SHP77 treated with DMSO at 0.1 percent for 48 hours (cell line): ENCODE measurements around the gene STX4.

Experiments
- DNase-seq: peaks from one replicate; lab custom pipeline; 2025; lab: John Stamatoyannopoulos, UW

The STX4 gene

DNA sequence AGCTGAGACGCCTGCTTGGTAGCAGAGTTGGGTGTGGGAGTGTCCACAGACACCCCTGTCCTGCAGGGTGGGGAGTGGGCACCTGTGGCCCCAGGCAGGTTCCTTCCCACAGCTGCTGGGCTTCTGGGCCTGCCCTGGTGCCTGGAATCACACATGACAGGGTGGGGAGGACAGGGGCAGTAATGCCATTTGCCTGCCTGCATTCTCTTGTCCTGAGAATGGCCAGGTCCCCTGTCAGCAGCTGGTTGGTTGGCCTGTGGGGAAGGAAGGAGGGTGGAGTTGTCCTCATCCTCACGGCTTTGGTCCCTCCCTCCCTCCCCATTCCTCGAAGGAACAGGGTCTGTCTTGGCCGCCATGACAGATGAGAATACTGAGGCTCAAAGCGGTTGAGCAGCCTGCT lies 50.2 kb downstream of the STX4 start:
- no peak for DNase-seq

DNA sequence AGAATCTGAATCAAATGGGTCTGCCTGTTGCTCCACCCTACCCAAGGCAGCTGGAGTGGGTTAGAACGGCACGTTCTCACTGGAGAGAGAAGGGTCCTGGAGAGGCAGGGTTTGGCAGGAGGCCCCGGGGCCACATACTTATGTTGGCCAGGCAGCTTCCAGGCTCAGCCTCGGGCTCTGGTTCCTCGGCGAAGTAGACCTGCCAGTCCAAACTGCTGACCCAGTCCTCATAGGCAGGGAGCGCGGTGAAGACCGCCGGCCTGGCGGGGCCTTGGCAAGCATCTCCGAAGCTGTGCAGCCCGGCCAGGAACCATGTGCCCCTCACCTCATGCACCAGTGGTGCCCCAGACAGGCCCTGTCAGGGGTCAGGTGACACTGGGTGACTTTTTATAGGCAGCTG lies 50.6 kb downstream of the STX4 start:
- no peak for DNase-seq

DNA sequence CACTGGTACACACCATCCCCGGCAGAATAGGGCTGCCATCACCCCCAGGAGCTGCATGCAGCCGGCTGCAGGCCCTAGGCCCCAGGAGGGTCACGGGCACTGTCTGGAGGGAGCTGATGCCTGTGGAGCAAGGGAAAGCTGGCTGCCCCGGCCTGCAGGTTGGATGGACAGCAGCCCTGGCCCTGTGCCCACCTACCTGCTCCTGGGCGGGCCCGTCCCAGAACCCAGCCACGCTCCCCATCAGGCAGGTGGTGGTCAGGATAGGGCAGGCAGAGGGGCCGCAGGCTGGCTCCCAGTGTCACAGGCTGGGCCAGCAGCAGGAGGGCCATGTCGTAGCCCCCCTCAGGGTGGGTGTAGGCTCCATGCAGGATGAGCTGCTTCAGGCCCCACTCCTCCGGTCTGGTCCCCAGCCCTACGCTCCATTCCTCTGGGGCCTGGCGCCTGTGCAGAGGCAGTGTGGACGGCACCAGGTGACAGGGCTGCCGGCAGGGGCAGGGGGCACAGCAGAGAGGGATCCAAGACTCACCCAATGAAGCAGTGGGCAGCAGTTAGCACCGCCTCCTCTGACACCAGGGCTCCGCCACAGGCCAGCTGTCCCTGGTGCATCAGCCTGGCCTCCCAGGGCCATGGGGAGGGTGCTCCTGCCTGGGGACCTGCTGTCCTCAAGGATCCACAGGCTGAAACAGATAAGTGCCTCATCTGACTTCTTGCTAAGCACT lies 51.4 kb downstream of the STX4 start:
- DNase-seq = no peak

- DNase-seq = no peak
Measured at GRCh38 chr16:31085411-31085810, 52.1 kb downstream of the STX4 start.

- DNase-seq = no peak
Measured at GRCh38 chr16:31085873-31086628, 52.7 kb downstream of the STX4 start.

DNA sequence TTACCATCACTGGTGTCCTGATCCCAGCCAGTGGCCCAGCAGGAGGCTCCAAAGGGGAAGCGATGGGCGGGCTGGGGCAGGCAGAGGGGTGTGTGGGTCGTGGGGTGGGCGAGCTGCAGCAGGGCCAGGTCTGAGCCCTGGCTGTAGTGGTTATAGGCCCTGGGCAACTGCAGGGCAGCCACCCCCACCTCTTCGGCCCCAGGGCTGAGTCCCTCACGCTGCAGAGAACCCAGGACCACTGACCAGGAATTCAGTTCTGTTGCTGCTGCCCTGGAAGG lies 53.2 kb downstream of the STX4 start:
- no peak for DNase-seq

DNA sequence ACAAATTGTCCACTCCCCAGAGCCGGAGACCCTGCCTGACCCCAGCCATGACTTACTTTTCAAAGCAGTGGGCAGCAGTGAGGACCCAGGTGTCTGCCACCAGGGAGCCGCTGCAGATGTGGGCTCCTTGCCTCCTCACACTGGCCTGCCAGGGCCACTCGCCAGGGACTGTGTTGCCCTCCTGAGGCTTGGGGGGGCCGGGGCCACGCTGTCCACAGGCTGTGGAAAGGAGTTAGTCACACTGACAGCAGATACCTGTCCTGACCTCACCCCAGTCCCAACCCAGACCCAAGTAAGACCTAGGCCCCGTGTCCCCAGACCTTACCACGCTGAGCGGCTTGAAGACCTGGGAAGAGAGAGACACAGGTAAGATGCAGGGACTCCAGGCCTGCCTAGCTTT lies 54.1 kb downstream of the STX4 start:
- no peak for DNase-seq

DNA sequence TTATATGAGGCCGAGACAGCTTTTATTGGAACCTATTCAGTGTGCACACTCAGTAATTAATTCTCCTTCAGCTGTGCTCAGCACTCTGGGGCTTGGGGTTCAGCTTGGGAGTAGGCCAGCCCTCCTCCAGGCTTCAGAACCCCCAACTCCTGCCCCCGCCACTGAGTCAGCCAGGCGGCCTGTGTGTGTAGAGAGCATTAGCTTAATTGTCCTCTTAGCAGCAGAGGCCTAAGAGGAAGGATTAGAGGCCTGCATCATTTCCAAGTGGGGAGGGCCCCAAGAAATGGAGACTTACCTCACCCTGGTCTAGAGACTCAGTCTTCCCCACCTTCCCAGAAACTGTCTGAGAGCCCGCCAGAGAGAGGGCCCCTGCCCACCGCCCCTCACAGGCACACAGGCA lies 54.6 kb downstream of the STX4 start:
- no peak for DNase-seq

- DNase-seq = peak; percentile 49
Measured at GRCh38 chr16:31088459-31089183, 55.3 kb downstream of the STX4 start, which contains the start of gene PRSS53. TSS of gene PRSS53 (minus strand) at chr16:31088943. CDS start at chr16:31088809, 134 bp downstream.

GRCh38 chr16:31089199-31089598 lies 55.8 kb downstream of the STX4 start:
- no peak for DNase-seq
